GM21381 (cell line): ENCODE data around the gene ELAPOR2.
"Not testable (repeated sequence)": the region's sequence is repeated elsewhere in the genome, so short reads cannot be mapped to it uniquely, and the experiment has no call there.

Experiments
- ATAC-seq: cut with Tn5 transposase; IDR thresholded peaks from one replicate; pipeline ENCODE4 v1.9.1; 2021; ENCODE audit warnings: mild to moderate bottlenecking, moderate library complexity; ENCODE audit not compliant: unreplicated experiment

ELAPOR2 gene, protein sequence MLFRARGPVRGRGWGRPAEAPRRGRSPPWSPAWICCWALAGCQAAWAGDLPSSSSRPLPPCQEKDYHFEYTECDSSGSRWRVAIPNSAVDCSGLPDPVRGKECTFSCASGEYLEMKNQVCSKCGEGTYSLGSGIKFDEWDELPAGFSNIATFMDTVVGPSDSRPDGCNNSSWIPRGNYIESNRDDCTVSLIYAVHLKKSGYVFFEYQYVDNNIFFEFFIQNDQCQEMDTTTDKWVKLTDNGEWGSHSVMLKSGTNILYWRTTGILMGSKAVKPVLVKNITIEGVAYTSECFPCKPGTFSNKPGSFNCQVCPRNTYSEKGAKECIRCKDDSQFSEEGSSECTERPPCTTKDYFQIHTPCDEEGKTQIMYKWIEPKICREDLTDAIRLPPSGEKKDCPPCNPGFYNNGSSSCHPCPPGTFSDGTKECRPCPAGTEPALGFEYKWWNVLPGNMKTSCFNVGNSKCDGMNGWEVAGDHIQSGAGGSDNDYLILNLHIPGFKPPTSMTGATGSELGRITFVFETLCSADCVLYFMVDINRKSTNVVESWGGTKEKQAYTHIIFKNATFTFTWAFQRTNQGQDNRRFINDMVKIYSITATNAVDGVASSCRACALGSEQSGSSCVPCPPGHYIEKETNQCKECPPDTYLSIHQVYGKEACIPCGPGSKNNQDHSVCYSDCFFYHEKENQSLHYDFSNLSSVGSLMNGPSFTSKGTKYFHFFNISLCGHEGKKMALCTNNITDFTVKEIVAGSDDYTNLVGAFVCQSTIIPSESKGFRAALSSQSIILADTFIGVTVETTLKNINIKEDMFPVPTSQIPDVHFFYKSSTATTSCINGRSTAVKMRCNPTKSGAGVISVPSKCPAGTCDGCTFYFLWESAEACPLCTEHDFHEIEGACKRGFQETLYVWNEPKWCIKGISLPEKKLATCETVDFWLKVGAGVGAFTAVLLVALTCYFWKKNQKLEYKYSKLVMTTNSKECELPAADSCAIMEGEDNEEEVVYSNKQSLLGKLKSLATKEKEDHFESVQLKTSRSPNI

DNA sequence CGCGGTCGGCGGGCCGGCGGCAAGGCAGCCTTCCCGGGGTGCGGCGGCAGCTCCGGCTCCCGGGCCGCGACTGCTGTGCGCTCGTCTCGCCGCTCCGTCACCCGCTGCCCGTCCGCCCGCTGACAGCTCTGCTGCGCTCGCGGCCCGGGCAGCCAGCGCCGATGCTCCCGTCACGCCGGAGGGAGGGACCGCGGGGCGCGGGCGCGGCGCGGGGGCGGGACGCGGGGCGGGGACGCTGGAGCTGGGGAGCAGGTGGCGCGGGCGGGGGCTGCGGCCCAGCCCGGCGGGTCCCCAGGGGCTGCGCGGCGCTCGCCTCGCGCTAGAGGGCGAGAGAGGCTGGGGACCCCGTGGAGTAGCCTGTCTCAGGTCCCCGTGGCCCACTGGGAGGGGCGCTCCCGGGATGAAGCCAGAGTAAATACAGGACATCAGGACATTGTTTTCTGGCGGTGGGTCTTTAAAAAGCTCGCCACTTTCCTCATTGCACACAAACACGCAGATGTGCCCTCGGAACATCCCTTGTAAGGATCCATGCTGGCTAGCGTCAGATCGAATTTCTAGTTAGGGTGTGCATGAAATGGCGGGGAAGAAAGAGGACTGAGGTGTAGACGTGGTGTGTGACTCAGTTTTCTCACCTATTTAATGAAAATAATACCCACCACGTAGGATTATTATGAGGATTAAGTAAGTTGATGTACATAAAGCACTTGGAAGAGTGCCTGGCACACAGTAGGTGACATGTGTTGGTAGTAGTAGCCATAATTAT lies at the start of gene ELAPOR2:
Gene ELAPOR2, minus strand, starts transcription at position 130 of the 763 bp plus-strand sequence. CDS start 141 bp downstream, outside the sequence.
- ATAC-seq, result peak; percentile 97

DNA sequence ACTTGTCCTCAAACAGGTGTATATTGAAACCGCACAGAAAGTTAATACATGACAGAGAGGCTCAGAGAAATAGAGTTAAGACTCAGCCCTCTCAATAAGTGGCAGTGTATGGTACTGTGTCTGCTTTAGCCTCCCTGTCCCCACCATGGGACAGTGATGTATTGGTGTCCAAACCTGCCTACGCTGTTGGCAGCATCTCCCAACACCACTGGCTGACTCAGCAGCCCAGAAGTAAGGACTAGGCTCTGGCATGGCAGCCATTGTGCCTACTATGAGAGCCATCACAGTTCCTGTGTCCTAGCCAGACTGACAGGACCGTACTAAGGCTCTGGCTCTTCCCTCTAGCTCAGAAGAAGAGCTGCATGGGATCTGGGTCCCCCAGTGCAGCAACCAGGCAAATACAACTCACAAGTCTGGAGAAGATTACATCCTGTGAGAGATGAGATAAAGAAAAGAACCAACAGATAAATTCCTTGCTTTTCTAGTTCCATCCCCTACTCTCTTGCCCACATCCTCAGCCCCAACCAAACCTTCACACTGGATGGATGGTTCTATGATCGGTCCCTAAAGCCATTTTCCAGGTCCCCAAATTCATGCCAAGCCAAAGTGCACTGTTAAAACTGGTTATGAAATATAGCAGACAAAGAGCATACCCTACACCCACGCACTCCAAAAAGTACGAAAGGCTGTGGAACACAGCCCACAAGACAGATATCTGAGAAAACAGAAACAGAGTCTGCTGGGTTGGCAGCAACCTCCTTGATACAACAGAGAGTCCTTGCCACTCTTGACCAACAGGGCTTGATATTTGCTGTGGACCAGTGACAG lies 48.7 kb upstream of the ELAPOR2 start:
- ATAC-seq, result no peak

DNA sequence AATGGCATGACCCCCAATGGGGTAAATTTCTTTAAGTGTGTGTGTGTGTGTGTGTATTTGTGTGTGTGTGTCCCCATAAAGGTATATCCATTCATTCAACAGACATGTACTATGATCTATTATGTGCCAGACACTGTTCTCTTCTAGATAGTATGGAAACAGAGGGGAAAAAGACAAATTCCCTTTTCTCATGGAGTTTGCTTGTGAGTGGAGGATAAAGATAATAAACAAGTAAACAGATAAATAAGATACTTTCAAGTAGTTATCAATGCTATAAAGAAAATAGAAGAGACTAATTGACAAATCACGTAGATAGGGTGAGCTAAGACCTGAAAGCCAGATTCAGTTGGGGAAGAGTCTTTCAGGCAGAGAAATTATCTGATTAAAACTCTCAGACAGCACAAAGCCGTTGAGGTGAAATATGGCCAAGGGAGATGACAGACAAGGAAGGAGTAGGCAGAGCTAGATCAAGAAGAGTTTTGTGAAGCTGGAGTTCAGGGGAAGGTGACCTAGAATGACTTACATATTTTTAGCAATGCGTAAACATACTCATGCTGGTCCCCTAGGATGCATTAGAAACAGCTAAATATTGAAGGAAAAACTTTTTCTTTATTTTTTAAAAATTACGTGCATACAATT lies 47.6 kb upstream of the ELAPOR2 start:
- ATAC-seq, result no peak

DNA sequence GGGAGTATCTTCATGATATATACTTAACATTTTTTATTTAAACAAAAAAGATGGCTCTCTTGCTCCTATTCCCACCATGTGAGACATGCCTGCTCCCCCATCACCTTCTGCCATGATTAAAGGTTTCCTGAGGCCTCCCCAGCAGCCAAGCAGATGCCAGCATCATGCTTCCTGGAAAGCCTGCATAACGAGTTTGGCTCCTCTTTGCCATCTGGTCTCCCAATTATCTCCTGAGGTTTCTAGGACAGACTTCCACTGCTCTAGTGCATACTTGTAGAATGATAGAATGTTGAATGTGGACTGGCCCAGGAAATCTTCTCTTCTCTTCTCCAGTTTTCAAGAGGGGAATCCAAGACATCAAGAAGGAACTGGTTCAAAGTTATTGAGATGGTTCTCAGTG lies 45.9 kb upstream of the ELAPOR2 start:
- ATAC-seq, result no peak

DNA sequence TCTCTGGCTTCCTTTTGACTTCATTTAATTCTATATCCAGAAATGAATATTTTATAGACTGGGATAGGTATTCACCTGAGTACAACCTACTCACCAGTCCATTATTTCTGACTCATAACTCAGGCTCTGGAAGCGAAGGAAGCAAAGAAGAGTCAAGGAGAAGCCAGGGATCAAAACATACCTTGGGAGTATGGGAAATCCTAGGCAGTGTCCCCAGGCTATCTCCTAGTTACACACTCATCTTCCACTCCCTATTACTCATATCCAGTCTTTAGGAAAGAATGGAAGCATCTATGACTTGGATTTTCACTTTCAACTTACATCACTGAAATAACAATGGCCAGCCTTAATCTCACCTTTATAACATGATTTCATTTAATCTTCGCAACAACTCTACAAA lies 40.9 kb upstream of the ELAPOR2 start:
- no peak for ATAC-seq

DNA sequence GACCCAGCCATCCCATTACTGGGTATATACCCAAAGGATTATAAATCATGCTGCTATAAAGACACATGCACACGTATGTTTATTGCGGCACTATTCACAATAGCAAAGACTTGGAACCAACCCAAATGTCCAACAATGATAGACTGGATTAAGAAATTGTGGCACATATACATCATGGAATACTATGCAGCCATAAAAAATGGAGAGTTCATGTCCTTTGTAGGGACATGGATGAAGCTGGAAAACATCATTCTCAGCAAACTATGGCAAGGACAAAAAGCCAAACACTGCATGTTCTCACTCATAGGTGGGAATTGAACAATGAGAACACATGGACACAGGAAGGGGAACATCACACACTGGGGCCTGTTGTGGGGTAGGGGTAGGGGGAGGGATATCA lies 37.9 kb upstream of the ELAPOR2 start:
- ATAC-seq, result not testable (repeated sequence)

DNA sequence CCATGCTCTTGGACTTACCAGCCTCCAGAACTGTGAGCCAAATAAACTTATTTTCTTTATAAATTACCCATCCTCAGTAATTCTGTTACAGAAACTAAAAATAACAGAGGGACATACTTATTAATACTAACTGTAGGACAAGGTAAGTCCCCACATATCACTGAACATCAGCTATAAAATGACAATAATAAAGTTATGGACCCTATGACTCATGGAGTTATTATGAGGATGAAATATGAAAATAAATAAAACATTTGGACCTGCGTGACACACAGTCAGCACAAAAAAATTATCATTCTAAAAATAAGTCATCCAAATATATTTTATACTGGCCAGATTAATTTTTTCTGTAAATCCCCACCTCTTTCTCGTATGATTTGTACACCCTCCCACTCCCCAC lies 34.9 kb upstream of the ELAPOR2 start:
- ATAC-seq, result no peak

DNA sequence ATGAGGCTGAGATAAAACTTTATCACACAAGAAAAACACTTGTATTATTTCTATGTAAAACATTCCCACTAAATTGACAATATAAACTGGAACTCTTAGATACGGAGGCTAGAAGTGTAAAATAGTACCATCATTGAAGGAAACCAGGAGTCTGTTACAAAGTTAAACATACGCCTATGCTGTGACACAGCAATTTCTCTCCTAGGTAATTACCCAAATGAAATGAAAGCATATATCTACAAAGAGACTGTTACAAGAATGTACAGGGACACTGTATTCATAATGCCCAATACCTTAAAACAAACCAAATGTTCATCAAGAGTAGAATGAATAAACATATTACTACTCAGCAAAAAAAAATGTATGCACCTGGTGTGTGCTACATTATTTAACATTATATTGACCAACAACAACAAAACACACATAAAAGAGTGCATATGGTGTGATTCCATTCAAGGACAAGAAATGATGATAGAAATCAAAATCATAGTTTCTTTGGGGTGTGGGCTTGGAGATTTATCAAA lies 33.2 kb upstream of the ELAPOR2 start:
- ATAC-seq, result no peak

DNA sequence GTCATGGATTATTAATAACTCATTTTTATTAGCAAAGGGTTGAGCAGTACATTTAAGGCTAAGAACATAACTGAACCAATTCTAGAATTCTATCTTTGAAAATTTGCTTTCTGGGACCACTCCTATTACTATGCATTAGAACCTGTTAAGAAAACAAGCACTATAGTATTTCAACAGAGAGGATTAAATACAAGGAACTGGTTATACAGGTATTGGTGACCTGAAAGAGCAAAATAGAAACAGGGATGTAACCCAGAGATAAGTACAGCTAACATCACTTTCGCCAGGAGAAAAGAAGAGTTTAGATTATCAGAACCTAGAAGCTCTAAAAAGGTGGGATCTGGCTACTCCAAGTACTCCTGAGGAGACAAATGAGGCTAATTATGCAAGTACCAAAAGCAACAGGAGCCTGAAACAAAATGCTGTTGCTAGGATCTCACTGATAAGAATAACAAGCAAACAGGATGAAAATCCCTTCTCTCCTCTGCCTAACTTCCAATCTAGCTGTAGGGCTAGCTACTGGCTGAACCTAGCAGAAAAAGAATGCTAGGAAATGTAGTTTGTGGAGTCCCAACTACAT lies 32.1 kb upstream of the ELAPOR2 start:
- no peak for ATAC-seq

DNA sequence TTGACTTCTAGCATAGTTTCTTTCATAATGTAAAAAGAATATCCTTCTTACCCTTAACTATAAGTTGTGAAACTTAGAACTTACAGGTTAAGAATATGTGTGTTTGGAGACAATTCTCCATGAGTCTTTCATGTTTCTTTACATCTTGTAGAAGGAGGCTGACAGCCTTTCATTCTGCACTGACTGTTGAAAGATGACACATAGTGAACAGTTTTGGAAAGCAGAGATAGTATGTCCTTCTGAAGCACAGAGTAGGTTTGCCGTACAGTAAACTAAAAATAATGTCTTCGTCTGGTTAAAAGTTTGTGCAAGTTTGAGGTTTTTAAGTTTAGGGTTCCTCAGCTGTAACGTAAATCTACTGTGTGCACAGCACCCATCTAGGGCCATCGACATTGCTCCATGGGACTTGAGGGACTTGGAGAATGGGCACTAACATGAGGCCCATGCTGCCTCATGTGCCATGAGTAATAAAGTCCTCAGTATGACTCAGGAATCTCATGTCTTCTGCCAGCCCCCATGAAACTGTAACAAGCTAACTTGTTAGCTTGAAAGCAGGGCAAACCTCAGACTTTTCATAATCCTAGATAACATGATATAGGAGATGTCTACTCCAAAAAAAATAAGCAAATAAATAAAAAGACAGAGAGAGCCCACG lies 24.5 kb upstream of the ELAPOR2 start:
- ATAC-seq, result no peak

DNA sequence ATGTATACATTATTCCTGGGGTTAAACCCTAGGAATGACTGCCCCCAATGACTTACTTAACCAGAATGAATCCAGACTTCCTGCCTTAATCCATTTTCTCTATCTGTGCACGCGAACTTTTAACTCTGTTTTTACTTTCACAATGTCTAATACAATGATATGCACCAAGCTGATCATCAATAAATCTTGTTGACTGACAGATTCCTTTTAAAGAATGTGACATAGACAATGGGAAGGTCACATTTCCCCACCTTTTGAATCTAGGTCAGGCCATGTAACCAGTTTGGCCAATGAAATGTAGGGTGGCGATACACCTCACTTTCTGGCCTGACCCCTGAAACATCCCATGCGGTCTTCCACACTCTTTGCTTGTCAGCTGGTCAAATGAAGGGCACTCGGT lies 23.2 kb upstream of the ELAPOR2 start:
- no peak for ATAC-seq

DNA sequence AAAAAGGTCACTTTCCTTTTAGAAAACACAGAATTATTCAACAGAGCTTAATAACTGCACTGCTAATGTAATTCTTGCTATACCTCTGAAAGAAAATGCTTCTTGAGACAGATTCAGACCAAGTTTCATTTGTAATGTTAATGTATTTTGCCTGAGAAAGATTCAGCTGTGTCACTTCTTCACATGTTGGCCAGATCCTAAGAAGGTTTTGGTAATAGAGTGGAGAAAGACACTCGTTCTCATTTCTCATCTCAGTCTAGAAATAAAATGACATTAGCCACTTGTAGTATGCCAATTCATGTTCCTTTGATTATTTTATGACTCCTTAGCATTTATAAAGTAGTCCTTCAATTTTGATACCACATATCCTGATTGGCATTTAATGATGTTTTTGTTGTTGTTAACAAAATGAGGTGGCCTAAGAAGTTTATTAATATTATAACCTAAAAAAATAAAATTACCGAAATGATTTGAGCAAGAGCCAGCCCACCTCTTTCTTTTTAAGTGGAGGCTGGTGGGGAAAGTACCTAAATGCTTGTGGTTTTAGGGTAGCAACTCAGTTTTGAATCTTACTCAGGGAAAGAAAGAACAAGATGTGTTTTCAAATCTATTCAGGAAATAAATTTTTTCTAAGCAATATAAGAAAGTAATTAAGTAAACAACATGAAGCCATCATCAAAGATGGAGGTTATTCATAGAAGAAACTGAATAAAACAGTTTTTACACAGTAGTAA lies 16.4 kb upstream of the ELAPOR2 start:
- ATAC-seq, result peak; percentile 62

DNA sequence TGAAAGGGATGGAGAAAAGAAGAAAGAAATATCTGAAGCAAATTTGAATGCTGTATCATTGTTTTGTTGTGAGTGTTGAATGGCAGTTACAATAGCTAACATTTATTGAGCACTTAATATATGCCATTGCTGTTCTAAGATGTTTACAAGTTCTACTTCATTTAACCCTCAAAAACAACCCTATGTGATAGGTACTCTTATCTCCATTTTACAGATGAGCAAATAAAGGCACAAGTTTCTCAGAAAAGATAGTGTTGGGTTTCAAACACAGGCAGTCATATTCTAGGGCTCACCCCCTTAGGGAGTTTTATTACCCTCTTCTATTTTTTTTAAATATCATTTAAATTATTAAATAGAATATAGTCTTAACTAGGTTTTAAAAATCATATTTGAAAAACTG lies 8.3 kb upstream of the ELAPOR2 start:
- no peak for ATAC-seq

DNA sequence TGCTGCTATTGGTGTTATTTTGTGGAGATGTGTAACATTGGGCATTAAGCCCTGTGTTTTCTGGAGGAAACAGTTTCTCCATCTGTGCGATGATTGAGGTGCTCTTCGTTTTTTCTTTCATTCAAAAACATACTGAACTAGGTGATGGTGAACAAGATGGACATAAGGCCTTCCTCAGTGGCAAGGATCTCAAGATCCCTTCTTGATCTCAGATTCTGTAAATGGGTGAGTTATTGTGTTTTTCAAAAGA lies 759 bp upstream of the ELAPOR2 start:
- no peak for ATAC-seq

DNA sequence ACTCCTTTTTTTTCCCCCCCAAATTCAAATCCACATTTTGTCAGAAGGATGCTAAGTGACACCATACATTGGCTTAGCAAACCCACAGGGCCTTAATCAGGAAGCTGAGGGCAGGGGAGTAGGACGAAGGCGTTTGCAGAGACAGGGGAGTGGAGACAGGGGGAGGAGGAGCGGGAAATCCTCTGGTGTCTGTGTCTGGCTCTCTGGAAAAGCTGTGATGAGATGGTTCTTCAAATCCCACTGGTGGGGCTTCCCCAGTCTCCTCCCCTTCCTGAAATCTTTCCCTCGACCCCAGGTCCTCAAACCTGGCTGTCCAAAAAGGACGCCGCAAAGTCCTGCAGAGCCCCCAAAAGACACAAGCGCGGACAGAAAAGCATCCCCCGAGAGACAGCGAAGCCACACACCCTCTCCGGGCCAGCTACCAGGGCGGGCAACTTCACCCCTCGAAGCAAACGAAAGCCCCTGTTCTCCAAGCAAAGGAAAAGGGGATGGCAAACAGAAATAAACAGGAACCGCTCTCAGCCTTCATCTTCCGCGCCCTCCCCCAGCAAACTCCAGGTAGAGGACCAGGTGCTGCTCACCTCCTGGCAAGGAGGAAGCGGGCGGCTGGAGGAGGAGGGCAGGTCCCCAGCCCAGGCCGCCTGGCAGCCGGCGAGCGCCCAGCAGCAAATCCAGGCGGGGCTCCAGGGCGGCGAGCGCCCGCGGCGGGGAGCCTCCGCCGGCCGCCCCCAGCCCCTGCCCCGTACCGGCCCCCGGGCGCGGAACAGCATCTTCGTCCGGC lies 520 bp downstream of the ELAPOR2 start:
- ATAC-seq, result peak; percentile 38

DNA sequence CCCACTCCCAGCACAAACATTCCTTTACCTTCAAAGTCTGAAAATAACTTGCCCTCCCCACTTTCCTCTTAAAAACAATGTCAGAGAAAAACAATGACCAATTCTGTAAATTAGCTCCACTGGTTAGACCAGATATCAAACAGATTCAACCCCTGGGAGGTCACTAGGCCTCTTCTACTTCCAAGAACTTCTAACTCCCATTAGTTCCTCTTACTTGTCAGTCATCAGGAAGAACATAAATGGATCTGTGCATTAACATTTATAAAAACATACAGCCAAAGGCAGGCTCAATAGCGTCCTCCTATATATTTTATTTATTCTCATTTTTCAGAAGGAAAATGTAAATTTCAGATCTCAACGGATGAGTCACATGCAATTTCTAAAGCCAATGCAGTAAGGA lies 2.2 kb downstream of the ELAPOR2 start:
- ATAC-seq, result no peak

DNA sequence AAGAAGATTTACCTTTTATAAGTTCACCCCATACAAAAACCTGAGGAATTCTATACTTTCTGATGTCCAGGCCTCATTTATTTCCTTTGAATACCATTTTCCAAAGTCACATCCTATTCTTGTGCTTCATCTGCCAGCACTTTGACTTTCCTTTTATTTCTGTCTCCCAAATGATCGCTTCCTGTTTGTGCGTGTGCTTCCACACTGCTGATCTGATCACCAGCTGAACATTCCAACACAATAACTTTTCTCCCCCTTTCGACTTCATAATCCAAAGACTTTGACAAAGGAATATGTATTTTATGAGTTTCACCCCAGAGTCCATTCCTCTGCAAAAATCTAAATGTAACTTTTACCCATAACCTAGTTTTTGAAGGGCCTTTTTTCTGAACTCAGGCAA lies 3.1 kb downstream of the ELAPOR2 start:
- ATAC-seq, result no peak
